Glutamatergic neuron (in vitro differentiated cells): ENCODE measurements around the gene MLF2. TPM values are rescaled to one million over a fixed set of nuclear protein-coding genes. Genes with fewer than 3 reads are reported as not detected.

Experiments
- DNase-seq: peaks from one replicate; pipeline ENCODE4 v3.0.0; 2022
- H3K27ac Mint-ChIP-seq: one replicate; pipeline ENCODE4 v1.8.0; 2020; ENCODE audit warnings: mild to moderate bottlenecking, mixed read lengths, inconsistent platforms; ENCODE audit not compliant: unreplicated experiment
- H3K27me3 Mint-ChIP-seq: one replicate; pipeline ENCODE4 v1.8.0; 2020; ENCODE audit warnings: mild to moderate bottlenecking, moderate library complexity, mixed read lengths, inconsistent platforms; ENCODE audit not compliant: unreplicated experiment
- H3K36me3 Mint-ChIP-seq: one replicate; pipeline ENCODE4 v1.8.0; 2020; ENCODE audit warnings: mild to moderate bottlenecking, mixed read lengths, inconsistent platforms; ENCODE audit not compliant: unreplicated experiment
- H3K4me1 Mint-ChIP-seq: one replicate; pipeline ENCODE4 v1.8.0; 2020; ENCODE audit warnings: mild to moderate bottlenecking, low read depth, mixed read lengths, inconsistent platforms; ENCODE audit not compliant: unreplicated experiment
- H3K4me3 Mint-ChIP-seq: one replicate; pipeline ENCODE4 v1.8.0; 2020; ENCODE audit warnings: mild to moderate bottlenecking, mixed read lengths, inconsistent platforms; ENCODE audit not compliant: unreplicated experiment
- H3K9me3 Mint-ChIP-seq: one replicate; pipeline ENCODE4 v1.8.0; 2020; ENCODE audit warnings: mild to moderate bottlenecking, moderate library complexity, mixed read lengths, inconsistent platforms; ENCODE audit not compliant: unreplicated experiment
- total RNA-seq: library from RNA; stranded (reverse); fragmentation: NEBNext Ultra II Directional; extraction: Animal tissue kit (Norgen Biotek cat#: 25700); gene quantifications from one replicate; pipeline ENCODE4 v1.2.1, GENCODE V29; 2021; ENCODE audit not compliant: unreplicated experiment
- TF ChIP-seq, protein P1 (sequence below): fragments of 200-600 bp; sonication (generic); IDR thresholded peaks from one replicate; pipeline ENCODE4 v1.5.0; 2021; ENCODE audit not compliant: partially characterized antibody, unreplicated experiment

MLF2 gene
- total RNA-seq, 1 donor from 2014 or later, result 228 TPM

DNA sequence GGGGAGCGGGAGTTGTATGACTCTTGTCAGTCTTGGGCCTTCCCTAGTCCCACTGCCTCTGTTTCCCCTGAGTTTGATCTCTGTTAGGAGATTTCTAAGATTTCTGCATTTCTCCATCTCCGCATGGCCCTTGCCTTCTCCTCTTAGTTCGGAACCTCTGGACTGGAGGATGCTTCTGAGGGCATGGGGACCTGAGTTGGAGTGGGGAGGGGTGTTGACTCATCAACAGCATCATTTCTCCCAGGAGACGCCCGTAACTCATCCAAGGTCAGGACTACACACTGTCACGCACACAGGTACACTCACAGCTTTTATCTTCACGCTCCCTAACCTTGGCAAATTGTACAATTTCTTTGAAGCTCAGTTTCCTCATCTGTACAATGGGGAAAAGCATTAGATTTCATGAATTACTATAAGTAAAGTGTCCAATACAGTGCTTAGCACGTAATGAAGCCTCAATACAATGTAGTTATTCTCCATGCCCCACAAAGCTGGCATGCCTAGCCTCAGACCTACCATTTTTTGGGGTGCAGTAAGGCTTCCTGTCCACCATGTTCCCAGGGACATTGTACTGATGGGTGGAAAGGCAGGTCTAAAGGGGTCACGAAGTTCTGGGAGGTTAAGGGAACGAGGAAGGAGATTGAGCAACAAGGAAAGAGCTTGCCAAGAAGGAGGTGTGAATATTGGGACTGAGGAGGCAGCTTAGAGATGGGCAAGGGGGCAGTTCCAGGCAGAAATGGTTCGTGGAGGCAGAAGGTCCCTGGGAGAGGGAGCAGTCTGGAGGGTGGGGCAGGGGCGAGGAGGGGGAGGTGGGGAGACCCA, 18.8 kb upstream of the MLF2 start:
- peak overlapping the region; percentile 62 for H3K27ac Mint-ChIP-seq
- peaks cover 9% of the 10 kb centered on the region for H3K4me1 Mint-ChIP-seq

DNA sequence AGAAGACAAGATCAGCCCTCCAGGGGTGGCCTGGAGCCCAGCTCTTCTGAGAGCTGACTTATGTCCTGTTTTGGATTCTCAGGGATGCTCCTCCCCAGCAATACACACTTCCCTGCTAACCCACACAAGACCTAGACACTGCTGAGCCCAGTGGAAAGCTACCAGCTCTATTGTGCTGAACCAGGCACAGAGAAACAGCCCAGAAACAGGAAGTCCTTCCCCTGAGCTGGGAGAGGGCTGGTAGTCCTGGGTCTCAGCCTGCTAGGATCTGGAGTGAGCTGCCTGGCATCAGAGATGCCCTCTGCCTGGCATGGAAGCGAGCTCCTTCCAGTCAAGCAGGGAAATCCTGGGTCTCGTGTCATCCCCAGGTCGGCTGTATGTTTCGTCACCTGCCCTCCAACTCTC, 18.2 kb upstream of the MLF2 start:
- TF ChIP-seq, protein P1, sequence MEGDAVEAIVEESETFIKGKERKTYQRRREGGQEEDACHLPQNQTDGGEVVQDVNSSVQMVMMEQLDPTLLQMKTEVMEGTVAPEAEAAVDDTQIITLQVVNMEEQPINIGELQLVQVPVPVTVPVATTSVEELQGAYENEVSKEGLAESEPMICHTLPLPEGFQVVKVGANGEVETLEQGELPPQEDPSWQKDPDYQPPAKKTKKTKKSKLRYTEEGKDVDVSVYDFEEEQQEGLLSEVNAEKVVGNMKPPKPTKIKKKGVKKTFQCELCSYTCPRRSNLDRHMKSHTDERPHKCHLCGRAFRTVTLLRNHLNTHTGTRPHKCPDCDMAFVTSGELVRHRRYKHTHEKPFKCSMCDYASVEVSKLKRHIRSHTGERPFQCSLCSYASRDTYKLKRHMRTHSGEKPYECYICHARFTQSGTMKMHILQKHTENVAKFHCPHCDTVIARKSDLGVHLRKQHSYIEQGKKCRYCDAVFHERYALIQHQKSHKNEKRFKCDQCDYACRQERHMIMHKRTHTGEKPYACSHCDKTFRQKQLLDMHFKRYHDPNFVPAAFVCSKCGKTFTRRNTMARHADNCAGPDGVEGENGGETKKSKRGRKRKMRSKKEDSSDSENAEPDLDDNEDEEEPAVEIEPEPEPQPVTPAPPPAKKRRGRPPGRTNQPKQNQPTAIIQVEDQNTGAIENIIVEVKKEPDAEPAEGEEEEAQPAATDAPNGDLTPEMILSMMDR, result no peak
- Mint-ChIP-seq H3K27ac (no peak overlapping the region), H3K27me3 (peaks cover 37% of the 10 kb centered on the region), H3K4me1 (peaks cover 9% of the 10 kb centered on the region), H3K4me3 (peak overlapping the region; percentile 42), H3K9me3 (peaks cover 33% of the 10 kb centered on the region), H3K36me3 (peaks cover 11% of the 10 kb centered on the region)
- no peak for DNase-seq

More for the DNA sequence above, 18.8 kb upstream of the MLF2 start:
- peaks cover 33% of the 10 kb centered on the region for H3K9me3 Mint-ChIP-seq
- peaks cover 11% of the 10 kb centered on the region for H3K36me3 Mint-ChIP-seq
- TF ChIP-seq, protein P1, result no peak
- peak overlapping the region; percentile 42 for H3K4me3 Mint-ChIP-seq
- no peak for DNase-seq
- H3K27me3 Mint-ChIP-seq, result peaks cover 39% of the 10 kb centered on the region

DNA sequence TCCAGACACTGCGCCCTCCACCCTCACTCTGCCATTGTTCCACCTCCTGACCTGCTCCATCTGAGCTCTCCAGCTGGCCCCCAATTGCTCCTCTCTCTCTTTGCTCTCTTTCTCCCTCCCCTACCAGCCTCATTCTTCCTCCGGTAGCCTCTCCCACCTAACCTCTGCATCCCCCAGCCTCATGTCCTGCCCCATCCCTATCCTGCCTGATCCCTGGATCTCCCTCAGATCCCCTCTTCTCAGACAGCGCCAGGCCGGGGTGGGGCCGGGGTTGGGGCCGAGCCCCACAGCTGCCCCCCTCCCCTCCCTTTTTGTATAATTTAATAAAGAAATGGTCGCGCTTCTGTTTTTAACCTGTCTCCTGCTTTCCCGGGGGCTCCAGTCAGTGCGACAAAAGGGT, 17.7 kb upstream of the MLF2 start:
- TF ChIP-seq, protein P1, result no peak
- Mint-ChIP-seq H3K36me3 (peaks cover 11% of the 10 kb centered on the region), H3K4me3 (peak overlapping the region; percentile 42), H3K4me1 (peaks cover 9% of the 10 kb centered on the region), H3K9me3 (peaks cover 36% of the 10 kb centered on the region), H3K27ac (peak overlapping the region; percentile 64), H3K27me3 (peaks cover 41% of the 10 kb centered on the region)
- DNase-seq, result no peak

DNA sequence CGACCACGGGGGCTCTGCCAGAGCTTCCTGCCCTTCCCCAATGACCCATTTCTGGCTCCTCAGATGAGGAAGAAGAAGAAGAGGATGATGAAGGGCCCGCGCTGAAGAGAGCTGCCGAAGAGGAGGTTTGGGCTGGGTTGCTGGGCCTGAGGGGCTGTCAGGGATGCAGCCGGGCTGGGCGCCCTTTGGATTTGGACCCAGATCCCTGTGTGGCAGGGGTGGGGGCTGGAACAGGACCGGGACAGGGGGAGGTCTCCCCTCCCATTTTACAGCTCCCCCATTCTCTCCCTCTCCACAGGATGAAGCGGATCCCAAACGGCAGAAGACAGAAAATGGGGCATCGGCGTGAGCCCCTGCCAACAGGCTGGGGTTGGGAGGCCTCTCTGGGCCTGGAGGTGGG, 17.2 kb upstream of the MLF2 start:
- Mint-ChIP-seq H3K36me3 (peaks cover 11% of the 10 kb centered on the region), H3K9me3 (peaks cover 40% of the 10 kb centered on the region), H3K27me3 (peaks cover 46% of the 10 kb centered on the region), H3K4me1 (peaks cover 13% of the 10 kb centered on the region), H3K27ac (no peak overlapping the region), H3K4me3 (peak overlapping the region; percentile 99)
- DNase-seq, result no peak
- TF ChIP-seq, protein P1, result no peak

DNA sequence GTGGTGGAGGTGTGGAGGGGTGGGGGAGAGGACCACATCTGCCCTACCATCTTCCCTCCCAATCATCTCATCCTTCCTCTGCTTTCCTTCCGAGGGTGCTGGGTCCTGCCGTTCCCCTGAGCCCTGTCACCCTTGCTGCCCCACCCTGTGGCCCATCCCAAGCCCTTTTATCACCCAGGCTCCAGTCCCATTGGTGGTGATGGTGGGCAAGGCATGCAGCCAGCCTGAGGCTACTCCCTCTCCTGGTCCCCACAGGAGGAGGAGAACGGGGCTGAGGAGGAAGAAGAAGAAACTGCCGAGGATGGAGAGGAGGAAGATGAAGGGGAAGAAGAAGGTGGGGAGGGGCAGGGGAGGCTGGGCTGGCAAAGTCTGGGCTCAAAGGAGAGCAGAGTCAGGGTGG, 16.7 kb upstream of the MLF2 start:
- TF ChIP-seq, protein P1, result no peak
- Mint-ChIP-seq H3K27me3 (peaks cover 45% of the 10 kb centered on the region), H3K36me3 (peaks cover 7% of the 10 kb centered on the region), H3K9me3 (peaks cover 43% of the 10 kb centered on the region), H3K27ac (peak overlapping the region; percentile 99), H3K4me3 (peak overlapping the region; percentile 99), H3K4me1 (peaks cover 16% of the 10 kb centered on the region)
- no peak for DNase-seq
